GM12873 (cell line): ENCODE measurements around the gene SPATA21.

ENCODE experiments used
- CTCF ChIP-seq: IDR thresholded peaks from 2 replicates; pipeline ENCODE4 v1.5.1; 2012; ENCODE audit warnings: low read depth, mild to moderate bottlenecking, moderate library complexity, low read length, control low read depth; ENCODE audit not compliant: insufficient read depth; ENCODE audit errors: missing control alignments

SPATA21 gene

GRCh38 chr1:16434007-16434406, 3.2 kb downstream of the SPATA21 start:
- no peak for TF ChIP-seq CTCF

DNA sequence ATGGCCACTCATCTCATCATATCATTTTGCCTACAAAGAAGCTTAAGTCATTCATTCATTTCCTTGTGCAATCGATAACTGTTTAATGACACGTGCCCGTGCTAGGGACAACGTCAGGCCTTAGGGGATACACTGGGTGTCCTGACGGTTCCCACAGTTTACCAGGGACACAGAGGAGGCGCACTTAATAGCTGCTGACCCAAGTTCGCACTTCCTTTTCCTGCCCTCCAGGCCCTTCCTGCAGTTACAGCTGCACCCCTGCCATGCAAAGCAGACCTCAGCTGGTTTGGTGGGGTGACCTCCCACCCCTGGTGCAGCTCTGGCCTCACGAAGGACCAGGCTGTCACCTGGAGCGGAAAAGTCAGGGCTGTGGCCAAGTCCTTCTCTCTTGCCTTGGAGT, 4.2 kb downstream of the SPATA21 start:
- no peak for TF ChIP-seq CTCF

DNA sequence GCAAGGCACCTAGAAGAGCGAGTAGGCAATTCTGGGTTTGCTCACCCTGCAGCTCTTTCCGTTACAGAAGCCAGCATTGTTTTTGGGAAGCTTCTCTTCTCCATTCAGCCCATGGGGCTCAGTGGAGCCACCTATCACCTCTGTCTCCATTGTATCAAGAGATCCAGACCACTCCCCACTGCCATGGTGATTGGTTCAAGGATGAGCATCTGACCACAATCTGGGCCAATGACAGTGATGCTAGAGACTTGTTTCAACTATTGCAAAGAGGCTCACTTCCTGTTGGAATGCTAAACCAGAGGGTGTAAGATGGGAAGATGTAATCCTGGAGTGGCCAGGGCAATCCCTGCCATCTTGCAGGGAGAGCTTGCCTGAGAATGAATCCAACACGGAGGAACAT, 6.6 kb downstream of the SPATA21 start:
- TF ChIP-seq CTCF, result no peak

GRCh38 chr1:16425125-16426025, 11.8 kb downstream of the SPATA21 start:
- no peak for TF ChIP-seq CTCF

- no peak for TF ChIP-seq CTCF
Observed at GRCh38 chr1:16422041-16422440, 15.2 kb downstream of the SPATA21 start.

GRCh38 chr1:16421201-16421600, 16.0 kb downstream of the SPATA21 start:
- TF ChIP-seq CTCF, result no peak

GRCh38 chr1:16420424-16421118, 16.7 kb downstream of the SPATA21 start:
- TF ChIP-seq CTCF, result no peak
